Hepatocyte (in vitro differentiated cells): ENCODE results near the gene MLC1. TPM values are rescaled to one million over a fixed set of nuclear protein-coding genes. Genes with fewer than 3 reads are reported as not detected.

Experiments used
- DNase-seq: peaks from one replicate; pipeline ENCODE4 v3.0.0-alpha.2; 2016; ENCODE audit warnings: low spot score
- H2AFZ ChIP-seq: fragments of 200-600 bp; sonication (generic); 2 replicates; pipeline ENCODE4 v1.6.0; 2016; ENCODE audit warnings: antibody characterized with exemption, mild to moderate bottlenecking
- H3K27ac ChIP-seq: fragments of 200-600 bp; sonication (generic); 2 replicates; pipeline ENCODE4 v1.5.1; 2016; ENCODE audit warnings: mild to moderate bottlenecking
- H3K27me3 ChIP-seq: fragments of 200-600 bp; sonication (generic); 2 replicates; pipeline ENCODE4 v1.6.1; 2016
- H3K36me3 ChIP-seq: fragments of 200-600 bp; sonication (generic); replicated peaks from 2 replicates; pipeline ENCODE4 v1.5.1; 2016; ENCODE audit warnings: low read depth; ENCODE audit not compliant: insufficient read depth
- H3K4me1 ChIP-seq: fragments of 200-600 bp; sonication (generic); 2 replicates; pipeline ENCODE4 v1.5.1; 2016; ENCODE audit warnings: mild to moderate bottlenecking, moderate library complexity; ENCODE audit not compliant: insufficient read depth
- H3K4me2 ChIP-seq: fragments of 200-600 bp; sonication (generic); 2 replicates; pipeline ENCODE4 v1.6.0; 2016
- H3K4me3 ChIP-seq: fragments of 200-600 bp; sonication (generic); 2 replicates; pipeline ENCODE4 v1.5.1; 2016; ENCODE audit warnings: mild to moderate bottlenecking
- H3K79me2 ChIP-seq: fragments of 200-600 bp; sonication (generic); 2 replicates; pipeline ENCODE4 v1.6.0; 2017; ENCODE audit warnings: mild to moderate bottlenecking
- H3K9me2 ChIP-seq: fragments of 200-600 bp; sonication (generic); replicated peaks from 2 replicates; pipeline ENCODE4 v1.6.0; 2017; ENCODE audit warnings: mild to moderate bottlenecking; ENCODE audit not compliant: insufficient read depth
- H3K9me3 ChIP-seq: fragments of 200-600 bp; sonication (generic); 2 replicates; pipeline ENCODE4 v1.5.1; 2016; ENCODE audit warnings: low read depth, mild to moderate bottlenecking
- H4K20me1 ChIP-seq: fragments of 200-600 bp; sonication (generic); 2 replicates; pipeline ENCODE4 v1.6.0; 2016; ENCODE audit warnings: mild to moderate bottlenecking; ENCODE audit not compliant: insufficient read depth, poor library complexity, severe bottlenecking
- EZH2 ChIP-seq: fragments of 200-600 bp; sonication (generic); IDR thresholded peaks from 2 replicates; pipeline ENCODE4 v1.6.1; 2016; ENCODE audit warnings: antibody characterized with exemption, mild to moderate bottlenecking, borderline replicate concordance
- EZH2phosphoT487 ChIP-seq: fragments of 200-600 bp; sonication (generic); IDR thresholded peaks from one replicate; pipeline ENCODE4 v1.6.1; 2018; ENCODE audit warnings: antibody characterized with exemption, mild to moderate bottlenecking, low read depth, moderate library complexity; ENCODE audit not compliant: unreplicated experiment, severe bottlenecking
- WGBS: methylation state at CpG from one replicate; pipeline ENCODE4 v1.1.6; 2016; ENCODE audit warnings: low lambda C conversion rate; ENCODE audit errors: missing lambda C conversion rate; 5-methylcytosine and 5-hydroxymethylcytosine counted together
- polyA plus RNA-seq: library from polyadenylated mRNA; unstranded; fragments of >200 nt; fragmentation: Nextera tagmentation; extraction: Ambion mirVana; gene quantifications from 2 replicates; pipeline ENCODE4 v1.2.1, GENCODE V29; 2016
- total RNA-seq: library from RNA; depleted of rRNA; stranded (reverse); fragments of >200 nt; gene quantifications from 2 replicates; pipeline ENCODE4 v1.2.3, GENCODE V29; 2014
- TF ChIP-seq, protein P1 (sequence below): fragments of 200-600 bp; sonication (generic); IDR thresholded peaks from 2 replicates; pipeline ENCODE4 v1.5.1; 2016; ENCODE audit warnings: antibody characterized with exemption, mild to moderate bottlenecking; ENCODE audit not compliant: poor library complexity

The MLC1 gene
- total and polyA plus RNA-seq, 2 experiments from 2014 or later: 3.3 to 8.2 TPM

DNA sequence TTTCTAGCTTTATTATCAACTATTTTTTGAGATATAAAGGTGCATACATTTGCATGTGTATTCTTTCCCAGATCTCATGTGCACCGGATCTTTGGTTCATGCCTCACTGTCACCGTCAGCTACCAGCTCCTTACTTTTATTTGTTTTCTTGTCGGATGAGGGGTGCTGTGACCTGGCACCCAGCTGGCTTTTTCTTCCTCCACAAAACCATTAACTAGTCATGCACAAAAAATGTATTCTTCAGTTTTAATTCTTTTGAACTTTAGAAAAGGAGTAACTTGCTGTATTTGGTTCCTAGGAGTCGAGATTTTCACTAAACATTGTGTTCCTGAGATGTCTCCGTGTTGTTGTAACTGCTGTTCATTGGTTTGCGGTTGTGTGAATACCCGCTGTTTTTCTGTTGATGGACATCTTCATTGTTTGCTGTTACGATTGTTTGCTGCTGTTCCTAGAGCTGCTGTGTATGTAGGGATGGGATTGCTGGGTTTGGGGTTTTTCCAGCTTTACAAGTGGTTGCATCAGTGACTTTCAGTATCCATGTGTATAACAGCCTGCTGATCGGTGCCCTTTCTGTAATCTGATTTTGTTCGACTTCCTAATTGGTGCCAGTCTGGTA lies 44.0 kb upstream of the MLC1 start:
- DNase-seq: no peak
- H3K27ac ChIP-seq: no peak overlapping the region
- H3K4me1 ChIP-seq: no peaks in the 10 kb centered on the region
- no peak overlapping the region for H3K4me2 ChIP-seq
- no peaks in the 10 kb centered on the region for H4K20me1 ChIP-seq
- H3K4me3 ChIP-seq: no peak overlapping the region
- TF ChIP-seq, protein P1, sequence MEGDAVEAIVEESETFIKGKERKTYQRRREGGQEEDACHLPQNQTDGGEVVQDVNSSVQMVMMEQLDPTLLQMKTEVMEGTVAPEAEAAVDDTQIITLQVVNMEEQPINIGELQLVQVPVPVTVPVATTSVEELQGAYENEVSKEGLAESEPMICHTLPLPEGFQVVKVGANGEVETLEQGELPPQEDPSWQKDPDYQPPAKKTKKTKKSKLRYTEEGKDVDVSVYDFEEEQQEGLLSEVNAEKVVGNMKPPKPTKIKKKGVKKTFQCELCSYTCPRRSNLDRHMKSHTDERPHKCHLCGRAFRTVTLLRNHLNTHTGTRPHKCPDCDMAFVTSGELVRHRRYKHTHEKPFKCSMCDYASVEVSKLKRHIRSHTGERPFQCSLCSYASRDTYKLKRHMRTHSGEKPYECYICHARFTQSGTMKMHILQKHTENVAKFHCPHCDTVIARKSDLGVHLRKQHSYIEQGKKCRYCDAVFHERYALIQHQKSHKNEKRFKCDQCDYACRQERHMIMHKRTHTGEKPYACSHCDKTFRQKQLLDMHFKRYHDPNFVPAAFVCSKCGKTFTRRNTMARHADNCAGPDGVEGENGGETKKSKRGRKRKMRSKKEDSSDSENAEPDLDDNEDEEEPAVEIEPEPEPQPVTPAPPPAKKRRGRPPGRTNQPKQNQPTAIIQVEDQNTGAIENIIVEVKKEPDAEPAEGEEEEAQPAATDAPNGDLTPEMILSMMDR: no peak
- no peak for TF ChIP-seq EZH2phosphoT487
- no peak for TF ChIP-seq EZH2
- H3K9me2 ChIP-seq: no peaks in the 10 kb centered on the region
- no peaks in the 10 kb centered on the region for H3K79me2 ChIP-seq
- WGBS: 81% methylated on average over 10 of the region's 10 CpGs
- H3K27me3 ChIP-seq: no peaks in the 10 kb centered on the region
- H2AFZ ChIP-seq: no peak overlapping the region
- no peaks in the 10 kb centered on the region for H3K9me3 ChIP-seq
- H3K36me3 ChIP-seq: no peaks in the 10 kb centered on the region

DNA sequence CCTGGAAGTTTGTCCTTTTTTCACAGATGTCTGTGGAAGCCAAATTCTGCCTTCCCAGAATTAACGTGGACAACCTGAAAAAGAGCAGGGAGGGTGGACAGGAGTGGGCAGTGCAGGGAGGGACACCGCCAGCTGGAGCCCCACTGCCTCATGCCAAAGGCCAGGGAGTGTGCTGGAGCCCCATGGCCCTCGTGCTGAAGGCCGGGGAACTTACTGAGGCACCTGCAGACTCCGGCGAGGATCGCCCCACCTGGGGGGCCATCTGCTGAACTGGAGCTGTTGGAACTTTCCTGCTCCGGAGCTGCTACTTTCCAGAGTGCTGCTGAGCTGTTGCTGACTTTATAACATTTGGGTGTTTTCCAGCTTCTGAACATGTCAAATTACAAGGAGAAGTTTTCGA lies 39.8 kb upstream of the MLC1 start:
- H3K27me3 ChIP-seq: no peaks in the 10 kb centered on the region
- H3K4me2 ChIP-seq: no peak overlapping the region
- no peak overlapping the region for H3K27ac ChIP-seq
- no peaks in the 10 kb centered on the region for H3K36me3 ChIP-seq
- no peak for DNase-seq
- peaks cover 2% of the 10 kb centered on the region for H3K4me1 ChIP-seq
- H3K9me3 ChIP-seq: no peaks in the 10 kb centered on the region
- no peaks in the 10 kb centered on the region for H4K20me1 ChIP-seq
- no peak overlapping the region for H3K4me3 ChIP-seq
- WGBS: 91% methylated on average over 9 of the region's 9 CpGs
- no peak for TF ChIP-seq EZH2
- no peak for TF ChIP-seq EZH2phosphoT487
- TF ChIP-seq, protein P1: no peak
- no peaks in the 10 kb centered on the region for H3K9me2 ChIP-seq
- no peaks in the 10 kb centered on the region for H3K79me2 ChIP-seq
- H2AFZ ChIP-seq: no peak overlapping the region

DNA sequence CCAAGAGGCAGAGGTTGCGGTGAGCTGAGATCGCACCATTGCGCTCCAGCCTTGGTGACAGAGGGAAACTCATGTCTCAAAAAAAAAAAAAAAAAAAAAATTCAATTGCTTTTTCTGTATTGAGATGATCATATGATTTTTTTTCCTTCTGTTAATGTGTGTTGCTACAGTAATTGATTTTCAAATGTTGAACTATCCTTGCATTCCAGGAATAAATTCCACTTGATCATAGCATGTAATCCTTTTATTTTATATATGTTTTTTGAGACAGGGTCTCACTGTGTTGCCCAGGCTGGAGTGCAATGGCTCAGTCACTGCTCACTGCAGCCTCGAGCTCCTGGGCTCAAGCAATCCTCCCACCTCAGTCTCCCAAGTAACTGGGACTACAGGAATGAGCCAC lies 37.9 kb upstream of the MLC1 start:
- H3K36me3 ChIP-seq: no peaks in the 10 kb centered on the region
- H3K27me3 ChIP-seq: no peaks in the 10 kb centered on the region
- H3K4me3 ChIP-seq: no peak overlapping the region
- no peaks in the 10 kb centered on the region for H4K20me1 ChIP-seq
- TF ChIP-seq, protein P1: no peak
- no peak for TF ChIP-seq EZH2
- no peak for TF ChIP-seq EZH2phosphoT487
- H3K79me2 ChIP-seq: no peaks in the 10 kb centered on the region
- no peaks in the 10 kb centered on the region for H3K9me2 ChIP-seq
- H3K4me1 ChIP-seq: peaks cover 19% of the 10 kb centered on the region
- H3K4me2 ChIP-seq: no peak overlapping the region
- no peak for DNase-seq
- 86% methylated on average over 4 of the region's 4 CpGs for WGBS
- H3K9me3 ChIP-seq: no peaks in the 10 kb centered on the region
- H2AFZ ChIP-seq: no peak overlapping the region
- no peak overlapping the region for H3K27ac ChIP-seq
